ENCODE data around the gene KLHL7. TPM values are rescaled to one million over a fixed set of nuclear protein-coding genes. Genes with fewer than 3 reads are reported as not detected.
"Not testable (repeated sequence)": the region's sequence is repeated elsewhere in the genome, so short reads cannot be mapped to it uniquely, and the experiment has no call there.

KLHL7 gene
- total RNA-seq, 4 donors from 2014 or later: 20.4 to 36.2 (median 30.8) TPM

DNA sequence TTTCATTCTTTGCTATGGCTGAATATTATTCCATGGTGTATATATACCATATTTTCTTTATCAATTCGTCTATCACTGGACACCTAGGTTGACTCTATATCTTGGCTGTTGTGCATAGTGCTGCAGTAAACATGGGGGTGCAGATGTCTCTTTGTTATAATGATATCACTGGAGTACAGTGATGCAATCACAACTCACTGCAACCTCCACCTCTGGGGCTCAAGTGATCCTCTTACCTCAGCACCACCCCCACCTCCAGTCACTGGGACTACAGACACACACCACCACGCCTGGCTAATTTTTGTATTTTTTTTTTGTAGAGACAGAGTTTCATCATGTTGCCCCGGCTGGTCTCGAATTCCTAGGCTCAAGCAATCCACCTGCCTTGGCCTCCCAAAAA is 15.6 kb downstream of the KLHL7 start:
- Histone ChIP-seq H3K4me3 (no peak overlapping the region), H3K27ac (replicated peaks in 1 of 4) (no peak overlapping the region), H3K36me3 (peaks cover 5 to 17% (median 13%) of the 10 kb centered on the region in 4 donors), H3K4me1 (peaks cover 6 to 23% (median 17%) of the 10 kb centered on the region in 4 donors), H3K27me3 (no peaks in the 10 kb centered on the region), H3K9me3 (no peaks in the 10 kb centered on the region)
- TF ChIP-seq POLR2A (IDR thresholded peaks at IDR 0.05; ENCODE audit: low read depth) (no peak), EP300 (IDR thresholded peaks at IDR 0.05) (no peak), POLR2AphosphoS5 (IDR thresholded peaks at IDR 0.05) (no peak)
- TF ChIP-seq, protein P1, sequence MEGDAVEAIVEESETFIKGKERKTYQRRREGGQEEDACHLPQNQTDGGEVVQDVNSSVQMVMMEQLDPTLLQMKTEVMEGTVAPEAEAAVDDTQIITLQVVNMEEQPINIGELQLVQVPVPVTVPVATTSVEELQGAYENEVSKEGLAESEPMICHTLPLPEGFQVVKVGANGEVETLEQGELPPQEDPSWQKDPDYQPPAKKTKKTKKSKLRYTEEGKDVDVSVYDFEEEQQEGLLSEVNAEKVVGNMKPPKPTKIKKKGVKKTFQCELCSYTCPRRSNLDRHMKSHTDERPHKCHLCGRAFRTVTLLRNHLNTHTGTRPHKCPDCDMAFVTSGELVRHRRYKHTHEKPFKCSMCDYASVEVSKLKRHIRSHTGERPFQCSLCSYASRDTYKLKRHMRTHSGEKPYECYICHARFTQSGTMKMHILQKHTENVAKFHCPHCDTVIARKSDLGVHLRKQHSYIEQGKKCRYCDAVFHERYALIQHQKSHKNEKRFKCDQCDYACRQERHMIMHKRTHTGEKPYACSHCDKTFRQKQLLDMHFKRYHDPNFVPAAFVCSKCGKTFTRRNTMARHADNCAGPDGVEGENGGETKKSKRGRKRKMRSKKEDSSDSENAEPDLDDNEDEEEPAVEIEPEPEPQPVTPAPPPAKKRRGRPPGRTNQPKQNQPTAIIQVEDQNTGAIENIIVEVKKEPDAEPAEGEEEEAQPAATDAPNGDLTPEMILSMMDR (IDR thresholded peaks at IDR 0.05): no peak
- DNase-seq (ENCODE audit: extremely low spot score): no peak
- intact Hi-C loops (cut with DNase I): no loop called here
- WGBS: 92% methylated on average over 4 of the region's 4 CpGs

GRCh38 chr7:23123007-23123406 is 17.4 kb downstream of the KLHL7 start:
- Histone ChIP-seq H3K27me3 (no peaks in the 10 kb centered on the region), H3K9me3 (no peaks in the 10 kb centered on the region), H3K36me3 (peaks cover 17 to 34% (median 31%) of the 10 kb centered on the region in 4 donors), H3K27ac (replicated peaks in 1 of 4) (no peak overlapping the region), H3K4me1 (peaks cover 0 to 13% (median 10%) of the 10 kb centered on the region in 4 donors), H3K4me3 (no peak overlapping the region)
- TF ChIP-seq, protein P1 (IDR thresholded peaks at IDR 0.05): no peak
- TF ChIP-seq POLR2AphosphoS5 (IDR thresholded peaks at IDR 0.05) (no peak), EP300 (IDR thresholded peaks at IDR 0.05) (no peak), POLR2A (IDR thresholded peaks at IDR 0.05; ENCODE audit: low read depth) (no peak)
- intact Hi-C loops (cut with DNase I): no loop called here
- WGBS: 65% methylated on average over 2 of the region's 2 CpGs
- DNase-seq (ENCODE audit: extremely low spot score): no peak

DNA sequence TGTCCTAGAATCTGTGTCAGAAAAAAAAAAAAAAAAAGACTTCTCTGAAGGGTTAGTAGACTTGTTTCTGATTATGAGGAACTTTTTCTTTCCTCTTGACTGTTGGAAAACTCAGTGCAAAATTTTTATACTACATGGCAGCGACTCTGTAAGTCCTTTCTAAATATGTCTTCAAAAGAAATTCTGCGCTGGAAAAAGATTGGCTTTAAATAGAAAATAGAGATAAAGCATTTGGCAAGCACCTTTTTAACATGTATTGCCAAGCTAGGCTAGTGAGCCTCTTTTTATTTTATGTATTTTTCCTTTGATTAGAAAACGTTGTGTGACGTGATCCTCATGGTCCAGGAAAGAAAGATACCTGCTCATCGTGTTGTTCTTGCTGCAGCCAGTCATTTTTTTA is 17.9 kb downstream of the KLHL7 start:
- Histone ChIP-seq H3K27me3 (no peaks in the 10 kb centered on the region), H3K27ac (replicated peaks in 1 of 4) (no peak overlapping the region), H3K9me3 (no peaks in the 10 kb centered on the region), H3K4me3 (no peak overlapping the region), H3K36me3 (peaks cover 17 to 38% (median 31%) of the 10 kb centered on the region in 4 donors), H3K4me1 (peaks cover 0 to 11% (median 9%) of the 10 kb centered on the region in 4 donors)
- 58% methylated on average over 5 of the region's 5 CpGs for whole genome bisulfite sequencing
- TF ChIP-seq POLR2AphosphoS5 (IDR thresholded peaks at IDR 0.05): no peak
- TF ChIP-seq, protein P1 (IDR thresholded peaks at IDR 0.05): no peak
- no peak for TF ChIP-seq POLR2A (IDR thresholded peaks at IDR 0.05; ENCODE audit: low read depth)
- TF ChIP-seq EP300 (IDR thresholded peaks at IDR 0.05): no peak
- no peak for DNase-seq (ENCODE audit: extremely low spot score)
- intact Hi-C loops (cut with DNase I): no loop called here

DNA sequence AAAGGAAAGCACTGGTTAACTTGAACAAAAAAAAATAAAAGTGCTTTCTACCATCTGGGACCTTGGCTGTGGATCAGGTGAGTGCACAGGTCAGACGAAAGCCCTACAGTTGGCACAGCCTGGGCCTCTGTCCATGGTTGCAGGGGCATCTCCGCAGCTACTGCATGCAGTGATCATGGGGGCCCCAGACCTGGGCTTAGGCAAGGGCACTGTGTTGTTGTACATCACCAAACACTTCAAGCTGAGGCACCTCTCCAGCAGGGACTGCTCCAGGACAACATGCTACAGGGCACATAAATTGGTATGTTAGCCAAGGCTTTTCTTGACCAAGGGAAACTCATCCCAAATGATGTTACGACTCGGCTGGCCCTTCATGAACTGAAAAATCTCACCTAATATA is 23.5 kb downstream of the KLHL7 start:
- no peak for DNase-seq (ENCODE audit: extremely low spot score)
- Histone ChIP-seq H3K4me1 (no peaks in the 10 kb centered on the region), H3K27ac (replicated peaks in 1 of 4) (no peak overlapping the region), H3K9me3 (no peaks in the 10 kb centered on the region), H3K27me3 (no peaks in the 10 kb centered on the region), H3K4me3 (no peak overlapping the region), H3K36me3 (peaks cover 23 to 53% (median 43%) of the 10 kb centered on the region in 4 donors)
- intact Hi-C loops (cut with DNase I): no loop called here
- 86% methylated on average over 3 of the region's 4 CpGs for WGBS
- TF ChIP-seq POLR2AphosphoS5 (IDR thresholded peaks at IDR 0.05) (no peak), POLR2A (IDR thresholded peaks at IDR 0.05; ENCODE audit: low read depth) (no peak), EP300 (IDR thresholded peaks at IDR 0.05) (no peak)
- TF ChIP-seq, protein P1 (IDR thresholded peaks at IDR 0.05): no peak

DNA sequence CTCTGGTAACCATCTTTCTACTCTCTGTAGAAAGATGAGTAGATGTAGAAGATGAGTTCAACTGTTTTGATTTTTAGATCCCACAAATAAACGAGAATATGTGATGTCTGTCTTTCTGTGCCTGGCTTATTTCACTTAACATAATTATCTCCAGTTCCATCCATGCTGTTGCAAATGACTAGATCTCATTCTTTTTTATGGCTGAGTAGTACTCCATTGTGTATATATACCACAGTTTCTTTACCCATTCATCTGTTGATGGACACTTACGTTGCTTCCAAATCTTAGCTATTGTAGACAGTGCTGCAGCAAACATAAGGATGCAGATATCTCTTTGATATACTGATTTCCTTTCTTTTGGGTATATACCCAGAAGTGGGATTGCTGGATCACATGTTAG is 26.2 kb downstream of the KLHL7 start:
- H3K9me3 ChIP-seq; intact Hi-C loops (cut with DNase I); H3K27ac ChIP-seq (replicated peaks in 1 of 4); DNase-seq (ENCODE audit: extremely low spot score); H3K4me3 ChIP-seq; H3K27me3 ChIP-seq; H3K4me1 ChIP-seq: not testable (repeated sequence)
- peaks cover 18 to 31% (median 24%) of the 10 kb centered on the region in 4 donors for H3K36me3 ChIP-seq
- WGBS: 96% methylated on average over 2 of the region's 2 CpGs
